CD4-positive, alpha-beta T cell (primary cell): Measurements from ENCODE around the gene SUPT4H1. TPM values are rescaled to one million over a fixed set of nuclear protein-coding genes. Genes with fewer than 3 reads are reported as not detected.
A peak's percentile ranks its signal among the peaks of the same experiment; 100 is the strongest.

ENCODE experiments used
- ATAC-seq: fragments of 200-7000 bp; cut with Tn5 transposase; one replicate; pipeline ENCODE4 v1.10.0; 2022; ENCODE audit warnings: mild to moderate bottlenecking; ENCODE audit not compliant: poor library complexity
- CTCF ChIA-PET: fragments of 350-600 bp; sonication (Branson Sonifier 250); formaldehyde crosslinking; loops from one replicate; lab custom pipeline; 2021; ENCODE audit warnings: antibody characterized with exemption, inconsistent platforms; lab: Charles Lee
- POLR2A ChIA-PET: fragments of 350-600 bp; sonication (Branson Sonifier 250); formaldehyde crosslinking; loops from one replicate; lab custom pipeline; 2021; ENCODE audit warnings: antibody characterized with exemption, inconsistent platforms; lab: Charles Lee
- DNase-seq, 14 experiments: peaks; one replicate each; pipeline ENCODE4 v3.0.0-alpha.2; 2013 to 2020; ENCODE audit warnings: mixed read lengths in 2 of 14
- H3K27ac ChIP-seq, 2 donors: one replicate each; pipeline versions ENCODE4 v1.5.1 to v1.7.0; 2013; ENCODE audit warnings: low read length in 2 of 2, low read depth in 1 of 2, mild to moderate bottlenecking in 1 of 2
- H3K27me3 ChIP-seq, 2 experiments: 1 replicate in 1 of 2; 2 replicates in 1 of 2; pipeline versions ENCODE4 v1.6.1 to v1.7.0; 2013; ENCODE audit warnings: low read length in 2 of 2, control low read depth in 1 of 2, mild to moderate bottlenecking in 1 of 2, moderate library complexity in 1 of 2; ENCODE audit not compliant: insufficient read depth in 2 of 2, control insufficient read depth in 1 of 2
- H3K36me3 ChIP-seq: one replicate; pipeline ENCODE4 v1.6.1; 2013; ENCODE audit warnings: low read length, control low read depth; ENCODE audit not compliant: insufficient read depth
- H3K4me1 ChIP-seq: one replicate; pipeline ENCODE4 v1.6.1; 2013; ENCODE audit warnings: low read length, control low read depth; ENCODE audit not compliant: insufficient read depth
- H3K4me3 ChIP-seq: one replicate; pipeline ENCODE4 v1.5.1; 2013; ENCODE audit warnings: mild to moderate bottlenecking, low read length, moderate library complexity
- H3K9me3 ChIP-seq, 2 experiments: 1 replicate in 1 of 2; 2 replicates in 1 of 2; pipeline versions ENCODE4 v1.6.1 to v1.7.0; 2013; ENCODE audit warnings: low read length in 2 of 2, mild to moderate bottlenecking in 2 of 2, control low read depth in 1 of 2, moderate library complexity in 1 of 2; ENCODE audit not compliant: control insufficient read depth in 1 of 2, insufficient read depth in 1 of 2
- H3K27ac Mint-ChIP-seq: one replicate; pipeline ENCODE4 v1.8.0; 2020; ENCODE audit warnings: mixed read lengths
- H3K27me3 Mint-ChIP-seq: one replicate; pipeline ENCODE4 v1.8.0; 2021; ENCODE audit warnings: mixed read lengths
- H3K36me3 Mint-ChIP-seq: one replicate; pipeline ENCODE4 v1.8.0; 2021; ENCODE audit warnings: low read depth, mixed read lengths
- H3K4me1 Mint-ChIP-seq: one replicate; pipeline ENCODE4 v1.8.0; 2021; ENCODE audit warnings: low read depth, mixed read lengths
- H3K4me3 Mint-ChIP-seq: one replicate; pipeline ENCODE4 v1.8.0; 2020; ENCODE audit warnings: mild to moderate bottlenecking, mixed read lengths
- H3K9me3 Mint-ChIP-seq: one replicate; pipeline ENCODE4 v1.8.0; 2020; ENCODE audit warnings: mixed read lengths
- intact Hi-C, 2 experiments: fragments of 100-400 bp; cut with DNase I in 1 of 2; cut with micrococcal nuclease in 1 of 2; formaldehyde crosslinking; loops; one replicate each; pipeline versions ENCODE4 v1.15.1 to v1.9.0; 2023 to 2025; cut with DNase I, micrococcal nuclease
- total RNA-seq, 174 experiments: library from RNA in 2 of 174; stranded (reverse) in 2 of 174; gene quantifications; one replicate each; pipeline ENCODE4 v1.2.3 and lab custom pipeline; 2021 to 2026
- TF ChIP-seq, protein P1 (sequence below): fragments of 200-600 bp; IDR thresholded peaks from one replicate; pipeline ENCODE4 v1.8.0; 2022; ENCODE audit warnings: antibody characterized with exemption, mild to moderate bottlenecking

Gene SUPT4H1
- total RNA-seq, 2 experiments from 2014 or later: 46.5 to 47.0 TPM

DNA sequence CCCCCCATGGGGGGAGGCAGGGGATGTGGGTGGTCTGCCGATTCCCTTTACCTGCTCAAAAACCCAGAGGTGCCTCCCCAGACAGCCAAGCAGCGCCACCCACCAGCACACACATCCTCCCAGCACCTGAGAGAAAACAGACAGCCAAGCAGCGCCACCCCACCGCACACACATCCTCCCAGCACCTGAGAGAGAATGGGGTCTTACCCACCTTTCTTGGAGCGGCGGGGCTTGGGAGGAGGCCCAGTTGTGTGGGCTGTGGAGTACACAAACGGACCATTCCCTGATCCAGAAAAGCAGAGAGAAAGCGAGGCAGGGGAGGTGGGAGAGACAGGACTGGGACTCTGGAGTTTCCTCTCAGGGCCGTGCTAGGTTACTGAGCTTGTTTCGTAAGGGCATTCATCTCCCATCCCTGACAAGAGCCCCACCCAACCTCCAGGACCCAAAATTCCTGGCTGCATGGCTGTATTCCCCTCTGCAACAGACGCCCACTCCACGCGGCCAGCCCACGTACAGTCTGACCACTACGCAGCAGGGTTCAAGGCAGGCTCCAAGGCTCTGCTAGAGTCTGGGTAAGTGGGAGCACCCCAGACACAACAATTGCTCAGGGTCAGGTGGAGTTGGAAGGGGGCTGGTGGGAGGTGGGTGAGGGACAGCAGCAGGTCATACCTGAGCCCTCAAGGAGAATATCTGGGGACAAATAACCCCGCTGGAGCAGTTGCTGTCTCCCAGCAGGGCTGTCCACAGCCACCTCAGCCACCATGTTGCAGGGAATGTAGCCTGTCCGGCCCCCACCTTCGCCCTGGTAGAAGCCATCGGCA, 45.7 kb downstream of the SUPT4H1 start:
- ChIA-PET CTCF (no interaction called here), POLR2A (interaction anchor here (1.7 kb wide), 1 partner anchor 22 kb away, joined by 4 read pairs; the partner anchor contains the start of gene TSPOAP1)
- no peaks in the 10 kb centered on the region for H3K27me3 ChIP-seq
- no peak overlapping the region for H3K4me3 ChIP-seq
- TF ChIP-seq, protein P1, sequence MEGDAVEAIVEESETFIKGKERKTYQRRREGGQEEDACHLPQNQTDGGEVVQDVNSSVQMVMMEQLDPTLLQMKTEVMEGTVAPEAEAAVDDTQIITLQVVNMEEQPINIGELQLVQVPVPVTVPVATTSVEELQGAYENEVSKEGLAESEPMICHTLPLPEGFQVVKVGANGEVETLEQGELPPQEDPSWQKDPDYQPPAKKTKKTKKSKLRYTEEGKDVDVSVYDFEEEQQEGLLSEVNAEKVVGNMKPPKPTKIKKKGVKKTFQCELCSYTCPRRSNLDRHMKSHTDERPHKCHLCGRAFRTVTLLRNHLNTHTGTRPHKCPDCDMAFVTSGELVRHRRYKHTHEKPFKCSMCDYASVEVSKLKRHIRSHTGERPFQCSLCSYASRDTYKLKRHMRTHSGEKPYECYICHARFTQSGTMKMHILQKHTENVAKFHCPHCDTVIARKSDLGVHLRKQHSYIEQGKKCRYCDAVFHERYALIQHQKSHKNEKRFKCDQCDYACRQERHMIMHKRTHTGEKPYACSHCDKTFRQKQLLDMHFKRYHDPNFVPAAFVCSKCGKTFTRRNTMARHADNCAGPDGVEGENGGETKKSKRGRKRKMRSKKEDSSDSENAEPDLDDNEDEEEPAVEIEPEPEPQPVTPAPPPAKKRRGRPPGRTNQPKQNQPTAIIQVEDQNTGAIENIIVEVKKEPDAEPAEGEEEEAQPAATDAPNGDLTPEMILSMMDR: no peak
- no peaks in the 10 kb centered on the region for H3K36me3 Mint-ChIP-seq
- no peaks in the 10 kb centered on the region for H3K27me3 Mint-ChIP-seq
- H3K4me3 Mint-ChIP-seq: no peak overlapping the region
- H3K27ac ChIP-seq: no peak overlapping the region
- H3K36me3 ChIP-seq: peaks cover 14% of the 10 kb centered on the region
- H3K4me1 ChIP-seq: peaks cover 8% of the 10 kb centered on the region
- intact Hi-C loops: no loop called here
- ATAC-seq (no peak), DNase-seq (peak in 1 of 14 experiments; percentile 3)
- H3K4me1 Mint-ChIP-seq: peaks cover 6% of the 10 kb centered on the region
- no peaks in the 10 kb centered on the region for H3K9me3 Mint-ChIP-seq
- no peak overlapping the region for H3K27ac Mint-ChIP-seq
- no peaks in the 10 kb centered on the region for H3K9me3 ChIP-seq

DNA sequence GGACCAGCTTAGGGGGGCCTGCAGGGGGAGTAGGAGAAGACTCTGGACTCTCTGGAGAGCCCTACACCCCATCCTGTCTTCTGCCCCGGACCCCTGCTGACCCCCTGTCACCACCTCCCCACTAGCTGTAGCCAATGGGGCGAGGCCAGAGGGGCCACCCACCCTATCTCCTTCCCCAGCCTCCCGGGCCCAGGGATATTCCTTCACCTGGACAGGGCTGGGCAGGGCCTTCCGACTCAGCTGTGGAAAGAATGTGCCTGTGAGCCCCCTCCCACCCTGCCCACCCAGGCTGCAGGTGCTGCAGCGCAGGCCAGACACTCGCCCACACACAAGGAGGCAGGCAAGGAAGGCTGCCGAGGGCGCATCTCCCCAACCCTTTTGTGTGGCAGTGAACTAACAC, 46.4 kb downstream of the SUPT4H1 start:
- DNase-seq (peak in 1 of 14 experiments; percentile 12), ATAC-seq (no peak)
- Histone ChIP-seq H3K36me3 (peaks cover 14% of the 10 kb centered on the region), H3K4me1 (peaks cover 8% of the 10 kb centered on the region), H3K4me3 (no peak overlapping the region), H3K27me3 (no peaks in the 10 kb centered on the region), H3K27ac (no peak overlapping the region), H3K9me3 (no peaks in the 10 kb centered on the region)
- TF ChIP-seq, protein P1: no peak
- ChIA-PET CTCF (no interaction called here), POLR2A (interaction anchor here (1.7 kb wide), 1 partner anchor 22 kb away, joined by 4 read pairs; the partner anchor contains the start of gene TSPOAP1)
- no peak overlapping the region for H3K4me3 Mint-ChIP-seq
- no peaks in the 10 kb centered on the region for H3K9me3 Mint-ChIP-seq
- no peaks in the 10 kb centered on the region for H3K36me3 Mint-ChIP-seq
- H3K4me1 Mint-ChIP-seq: peaks cover 6% of the 10 kb centered on the region
- H3K27ac Mint-ChIP-seq: no peak overlapping the region
- H3K27me3 Mint-ChIP-seq: no peaks in the 10 kb centered on the region
- intact Hi-C loops: no loop called here

DNA sequence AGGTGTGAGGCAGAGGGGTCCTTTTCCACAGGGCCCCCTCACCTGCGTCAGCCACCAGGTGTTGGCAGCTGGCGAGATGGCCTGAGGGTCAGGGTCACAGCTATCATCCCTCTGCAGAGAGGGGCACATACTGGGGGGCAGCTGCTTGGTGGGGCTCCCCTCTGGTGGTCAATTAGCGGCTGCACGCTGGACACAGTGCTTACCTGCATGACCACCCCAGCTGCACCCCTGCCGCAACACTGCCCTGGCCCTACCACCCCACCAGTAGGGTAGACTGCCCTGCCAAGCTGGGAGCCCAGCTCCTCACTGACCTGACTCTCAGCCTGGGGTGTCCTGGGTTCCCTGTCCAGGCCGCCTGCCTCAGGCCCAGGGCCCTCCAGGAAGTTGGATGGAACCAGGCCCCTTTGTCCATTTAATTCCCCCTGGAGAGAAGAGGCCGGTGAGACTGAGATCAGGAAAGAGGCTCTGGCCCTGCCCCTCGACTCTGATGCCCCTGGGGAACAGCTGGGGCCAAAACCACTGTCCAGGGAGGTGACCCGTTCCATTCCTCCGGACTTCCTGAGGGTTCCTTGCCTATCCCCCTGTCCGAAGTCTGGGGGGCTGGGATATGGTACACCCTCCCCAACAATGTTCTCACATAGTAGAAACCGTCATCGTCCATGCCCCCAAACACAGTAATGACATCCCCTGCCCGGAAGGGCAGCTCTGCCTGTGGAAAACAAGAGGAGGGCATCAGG, 47.1 kb downstream of the SUPT4H1 start:
- CTCF ChIA-PET: interaction anchor here (0.7 to 2.3 kb wide), 5 partner anchors 12 to 331 kb away, joined by 3 to 17 read pairs (median 4); no protein-coding TSS in a partner anchor
- ATAC-seq: no peak
- peaks cover 12% of the 10 kb centered on the region for H3K36me3 ChIP-seq
- H3K9me3 Mint-ChIP-seq: no peaks in the 10 kb centered on the region
- no peak overlapping the region for H3K4me3 ChIP-seq
- H3K4me3 Mint-ChIP-seq: no peak overlapping the region
- H3K36me3 Mint-ChIP-seq: no peaks in the 10 kb centered on the region
- DNase-seq: peak in 1 of 14 experiments; percentile 9
- no peak overlapping the region for H3K27ac Mint-ChIP-seq
- no peaks in the 10 kb centered on the region for H3K27me3 Mint-ChIP-seq
- no peaks in the 10 kb centered on the region for H3K27me3 ChIP-seq
- TF ChIP-seq, protein P1: no peak
- intact Hi-C loops: no loop called here
- no peak overlapping the region for H3K27ac ChIP-seq
- H3K4me1 Mint-ChIP-seq: peaks cover 6% of the 10 kb centered on the region
- H3K9me3 ChIP-seq: no peaks in the 10 kb centered on the region
- peaks cover 8% of the 10 kb centered on the region for H3K4me1 ChIP-seq
- POLR2A ChIA-PET: interaction anchor here (0.8 to 2.0 kb wide), 7 partner anchors 23 to 802 kb away, joined by 3 to 10 read pairs (median 4); partner anchors contain the start of genes HSF5, RNF43, SUPT4H1 and TRIM37
